ENCODE measurements around the gene SETD5. TPM values are rescaled to one million over a fixed set of nuclear protein-coding genes. Genes with fewer than 3 reads are reported as not detected.

The SETD5 gene
- total and polyA plus RNA-seq, 2 donors (not counting 1 experiment from before 2014, with no cell fraction given): 53.7 to 62.5 TPM

GRCh38 chr3:9448071-9448470, 50.7 kb downstream of the SETD5 start:
- H2AFZ ChIP-seq (ENCODE audit: low read length): no peak overlapping the region
- H3K27ac ChIP-seq (ENCODE audit: insufficient read depth, low read length): no peak overlapping the region
- no peak for DNase-seq (ENCODE audit: low read depth in 2 of 2)
- H3K4me3 ChIP-seq (replicated peaks in 1 of 4; ENCODE audit: control extremely low read depth in 1 of 4, insufficient read depth in 1 of 4, low read depth in 3 of 4, low read length in 4 of 4): no peak overlapping the region
- no peak overlapping the region for H3K4me2 ChIP-seq (ENCODE audit: extremely low read depth, insufficient read depth, low read length)
- H3K27me3 ChIP-seq (ENCODE audit: control insufficient read depth, insufficient read depth, low read length): no peaks in the 10 kb centered on the region
- H3K9me3 ChIP-seq (ENCODE audit: control insufficient read depth, insufficient read depth, low read depth, low read length): no peaks in the 10 kb centered on the region
- no peaks in the 10 kb centered on the region for H4K20me1 ChIP-seq (ENCODE audit: control insufficient read depth, extremely low read depth, insufficient read depth, low read length)
- H3K36me3 ChIP-seq (ENCODE audit: control insufficient read depth, insufficient read depth, low read length): peaks cover 24% of the 10 kb centered on the region
- no peak for TF ChIP-seq EZH2 (IDR thresholded peaks at IDR 0.05; ENCODE audit: low read length, missing control alignments)
- H3K4me1 ChIP-seq (ENCODE audit: control insufficient read depth, extremely low read depth, insufficient read depth, low read length): no peaks in the 10 kb centered on the region
- no peak overlapping the region for H3K9ac ChIP-seq (ENCODE audit: insufficient read depth, low read length)
- H3K79me2 ChIP-seq (ENCODE audit: control insufficient read depth, insufficient read depth, low read length): peaks cover 20% of the 10 kb centered on the region

- Histone ChIP-seq H3K79me2 (ENCODE audit: control insufficient read depth, insufficient read depth, low read length) (peaks cover 20% of the 10 kb centered on the region), H3K4me3 (replicated peaks in 1 of 4; ENCODE audit: control extremely low read depth in 1 of 4, insufficient read depth in 1 of 4, low read depth in 3 of 4, low read length in 4 of 4) (no peak overlapping the region), H3K4me1 (ENCODE audit: control insufficient read depth, extremely low read depth, insufficient read depth, low read length) (no peaks in the 10 kb centered on the region), H3K9me3 (ENCODE audit: control insufficient read depth, insufficient read depth, low read depth, low read length) (no peaks in the 10 kb centered on the region), H2AFZ (ENCODE audit: low read length) (no peak overlapping the region), H3K4me2 (ENCODE audit: extremely low read depth, insufficient read depth, low read length) (no peak overlapping the region), H3K36me3 (ENCODE audit: control insufficient read depth, insufficient read depth, low read length) (peaks cover 27% of the 10 kb centered on the region), H3K27me3 (ENCODE audit: control insufficient read depth, insufficient read depth, low read length) (no peaks in the 10 kb centered on the region), H3K27ac (ENCODE audit: insufficient read depth, low read length) (no peak overlapping the region), H3K9ac (ENCODE audit: insufficient read depth, low read length) (no peak overlapping the region), H4K20me1 (ENCODE audit: control insufficient read depth, extremely low read depth, insufficient read depth, low read length) (no peaks in the 10 kb centered on the region)
- TF ChIP-seq CTCF (conservative IDR thresholded peaks at IDR 0.05 in 1 of 2, IDR thresholded peaks at IDR 0.05 in 1 of 2; ENCODE audit: low read depth in 1 of 2, low read length in 2 of 2) (no peak), EZH2 (IDR thresholded peaks at IDR 0.05; ENCODE audit: low read length, missing control alignments) (no peak)
- peak in 1 of 2 donors; percentile 9 for DNase-seq (ENCODE audit: low read depth in 2 of 2)
These were observed 51.2 kb downstream of the SETD5 start for GRCh38 chr3:9448643-9449042.

- H3K4me2 ChIP-seq (ENCODE audit: extremely low read depth, insufficient read depth, low read length): no peak overlapping the region
- H3K79me2 ChIP-seq (ENCODE audit: control insufficient read depth, insufficient read depth, low read length): peaks cover 20% of the 10 kb centered on the region
- no peaks in the 10 kb centered on the region for H3K4me1 ChIP-seq (ENCODE audit: control insufficient read depth, extremely low read depth, insufficient read depth, low read length)
- no peaks in the 10 kb centered on the region for H4K20me1 ChIP-seq (ENCODE audit: control insufficient read depth, extremely low read depth, insufficient read depth, low read length)
- TF ChIP-seq CTCF (conservative IDR thresholded peaks at IDR 0.05 in 1 of 2, IDR thresholded peaks at IDR 0.05 in 1 of 2; ENCODE audit: low read depth in 1 of 2, low read length in 2 of 2) (no peak), EZH2 (IDR thresholded peaks at IDR 0.05; ENCODE audit: low read length, missing control alignments) (no peak)
- H3K9me3 ChIP-seq (ENCODE audit: control insufficient read depth, insufficient read depth, low read depth, low read length): no peaks in the 10 kb centered on the region
- no peaks in the 10 kb centered on the region for H3K27me3 ChIP-seq (ENCODE audit: control insufficient read depth, insufficient read depth, low read length)
- H3K9ac ChIP-seq (ENCODE audit: insufficient read depth, low read length): no peak overlapping the region
- H3K4me3 ChIP-seq (replicated peaks in 1 of 4; ENCODE audit: control extremely low read depth in 1 of 4, insufficient read depth in 1 of 4, low read depth in 3 of 4, low read length in 4 of 4): no peak overlapping the region
- peaks cover 27% of the 10 kb centered on the region for H3K36me3 ChIP-seq (ENCODE audit: control insufficient read depth, insufficient read depth, low read length)
- no peak overlapping the region for H3K27ac ChIP-seq (ENCODE audit: insufficient read depth, low read length)
- no peak overlapping the region for H2AFZ ChIP-seq (ENCODE audit: low read length)
- DNase-seq (ENCODE audit: low read depth in 2 of 2): no peak
These were observed 52.7 kb downstream of the SETD5 start for GRCh38 chr3:9450126-9450525.

Data from fibroblast of lung (primary cell).